Activated CD4-positive, alpha-beta T cell treated with anti-CD3 and anti-CD28 coated beads for 36 hours (primary cell): ENCODE measurements around the gene VTA1. TPM values are rescaled to one million over a fixed set of nuclear protein-coding genes. Genes with fewer than 3 reads are reported as not detected.

Source experiments
- ATAC-seq: fragments of 200-7000 bp; cut with Tn5 transposase; one replicate; pipeline ENCODE4 v1.10.0; 2021; ENCODE audit warnings: mild to moderate bottlenecking, moderate library complexity
- CTCF ChIA-PET: fragments of 350-600 bp; sonication (Branson Sonifier 250); formaldehyde crosslinking; loops from one replicate; lab custom pipeline; 2021; ENCODE audit warnings: antibody characterized with exemption; lab: Charles Lee
- POLR2A ChIA-PET: fragments of 350-600 bp; sonication (Branson Sonifier 250); formaldehyde crosslinking; loops from one replicate; lab custom pipeline; 2021; ENCODE audit warnings: antibody characterized with exemption, inconsistent platforms; lab: Charles Lee
- DNase-seq: peaks from one replicate; pipeline ENCODE4 v3.0.0-alpha.2; 2020
- H3K27ac Mint-ChIP-seq: one replicate; pipeline ENCODE4 v1.8.0; 2021; ENCODE audit warnings: mixed read lengths
- H3K27me3 Mint-ChIP-seq: one replicate; pipeline ENCODE4 v1.8.0; 2021; ENCODE audit warnings: mixed read lengths
- H3K36me3 Mint-ChIP-seq: one replicate; pipeline ENCODE4 v1.8.0; 2021; ENCODE audit warnings: low read depth, mixed read lengths
- H3K4me1 Mint-ChIP-seq: one replicate; pipeline ENCODE4 v1.8.0; 2021; ENCODE audit warnings: mixed read lengths
- H3K4me3 Mint-ChIP-seq: one replicate; pipeline ENCODE4 v1.8.0; 2021; ENCODE audit warnings: mild to moderate bottlenecking, moderate library complexity, mixed read lengths
- H3K9me3 Mint-ChIP-seq: one replicate; pipeline ENCODE4 v1.8.0; 2021; ENCODE audit warnings: low read depth, mixed read lengths
- intact Hi-C, 2 experiments: fragments of 100-400 bp; cut with DNase I in 1 of 2; cut with micrococcal nuclease in 1 of 2; formaldehyde crosslinking; loops; one replicate each; pipeline versions ENCODE4 v1.14.2 to v1.15.1; 2022 to 2024; cut with DNase I, micrococcal nuclease
- total RNA-seq, 2 experiments: library from RNA; stranded (reverse); gene quantifications; one replicate each; pipeline ENCODE4 v1.2.3, GENCODE V29; 2021

Gene VTA1
- total RNA-seq, 2 experiments from 2014 or later, result 55.6 to 73.9 TPM

DNA sequence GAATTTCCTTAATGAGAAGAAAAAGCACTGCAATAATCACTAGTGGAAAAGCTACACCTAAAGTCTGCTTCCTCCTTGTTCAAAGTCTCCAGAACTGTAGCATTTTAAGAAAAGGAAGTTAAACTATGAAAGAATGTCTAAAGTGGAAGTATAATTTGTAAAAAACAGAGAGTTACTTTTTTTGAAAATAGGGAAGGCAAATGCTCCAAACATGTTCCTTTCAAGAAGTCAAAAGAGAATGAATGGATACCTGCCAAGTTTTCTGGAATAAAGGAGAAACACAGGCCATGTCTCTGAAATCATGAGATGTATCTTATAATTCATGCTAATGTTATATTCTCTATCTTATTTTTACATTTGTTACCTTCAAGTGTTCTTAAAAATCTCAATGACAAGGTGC, 94.0 kb downstream of the VTA1 start:
- DNase-seq (no peak), ATAC-seq (no peak)
- Mint-ChIP-seq H3K4me3 (no peak overlapping the region), H3K4me1 (no peaks in the 10 kb centered on the region), H3K27me3 (no peaks in the 10 kb centered on the region), H3K36me3 (no peaks in the 10 kb centered on the region), H3K9me3 (no peaks in the 10 kb centered on the region), H3K27ac (no peak overlapping the region)
- ChIA-PET POLR2A (no interaction called here), CTCF (interaction anchor here (0.6 kb wide), 1 partner anchor 33 kb away, joined by 3 read pairs; no protein-coding TSS in a partner anchor)
- intact Hi-C loops, result no loop called here

DNA sequence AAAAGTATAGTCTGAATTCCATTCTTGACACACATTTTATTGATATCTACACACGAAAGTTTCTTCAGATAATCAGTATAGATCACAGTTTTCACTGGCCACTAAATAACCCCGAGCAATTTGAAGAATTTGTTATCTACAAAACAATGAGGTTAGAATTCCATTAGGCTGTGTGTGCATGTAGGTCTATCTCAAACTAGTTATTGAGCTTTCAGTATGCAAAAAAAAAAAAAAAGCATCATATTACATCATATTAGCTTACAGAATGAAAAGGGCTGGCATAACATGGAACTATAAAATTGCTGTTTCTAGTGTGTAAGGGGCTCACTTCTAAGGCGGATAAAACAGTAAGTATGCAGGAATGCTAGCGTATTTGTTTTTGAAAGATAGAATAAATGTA, 95.2 kb downstream of the VTA1 start:
- intact Hi-C loops, result no loop called here
- DNase-seq (no peak), ATAC-seq (no peak)
- H3K4me3 Mint-ChIP-seq, result no peak overlapping the region
- no peaks in the 10 kb centered on the region for H3K9me3 Mint-ChIP-seq
- no peaks in the 10 kb centered on the region for H3K36me3 Mint-ChIP-seq
- H3K27ac Mint-ChIP-seq, result no peak overlapping the region
- ChIA-PET POLR2A (no interaction called here), CTCF (interaction anchor here (0.9 to 1.0 kb wide), 2 partner anchors 14 to 145 kb away, joined by 3 read pairs; no protein-coding TSS in a partner anchor)
- no peaks in the 10 kb centered on the region for H3K4me1 Mint-ChIP-seq
- no peaks in the 10 kb centered on the region for H3K27me3 Mint-ChIP-seq

DNA sequence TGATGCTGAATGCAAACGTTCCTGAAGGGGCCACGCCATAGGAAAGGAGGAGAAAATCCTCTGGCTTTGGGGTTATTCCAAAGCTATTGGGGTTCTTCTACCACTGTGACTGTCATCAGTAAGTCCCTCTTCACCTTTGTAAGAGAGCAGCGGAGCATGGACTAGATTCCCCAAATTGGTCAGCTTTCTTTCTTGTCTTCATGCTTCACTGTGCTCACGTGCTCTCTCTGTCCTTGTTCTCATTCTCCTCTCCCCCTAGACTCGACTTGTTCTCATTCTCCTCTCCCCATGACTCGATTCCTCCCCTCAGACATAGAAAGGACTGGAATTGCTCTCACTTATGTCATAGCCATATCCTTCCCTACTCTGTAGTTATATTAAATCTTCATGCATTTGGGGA, 99.9 kb downstream of the VTA1 start:
- intact Hi-C loops, result no loop called here
- ATAC-seq (no peak), DNase-seq (no peak)
- ChIA-PET POLR2A (no interaction called here), CTCF (no interaction called here)
- H3K27me3 Mint-ChIP-seq, result no peaks in the 10 kb centered on the region
- no peaks in the 10 kb centered on the region for H3K9me3 Mint-ChIP-seq
- no peaks in the 10 kb centered on the region for H3K36me3 Mint-ChIP-seq
- H3K27ac Mint-ChIP-seq, result no peak overlapping the region
- no peak overlapping the region for H3K4me3 Mint-ChIP-seq
- H3K4me1 Mint-ChIP-seq, result no peaks in the 10 kb centered on the region

DNA sequence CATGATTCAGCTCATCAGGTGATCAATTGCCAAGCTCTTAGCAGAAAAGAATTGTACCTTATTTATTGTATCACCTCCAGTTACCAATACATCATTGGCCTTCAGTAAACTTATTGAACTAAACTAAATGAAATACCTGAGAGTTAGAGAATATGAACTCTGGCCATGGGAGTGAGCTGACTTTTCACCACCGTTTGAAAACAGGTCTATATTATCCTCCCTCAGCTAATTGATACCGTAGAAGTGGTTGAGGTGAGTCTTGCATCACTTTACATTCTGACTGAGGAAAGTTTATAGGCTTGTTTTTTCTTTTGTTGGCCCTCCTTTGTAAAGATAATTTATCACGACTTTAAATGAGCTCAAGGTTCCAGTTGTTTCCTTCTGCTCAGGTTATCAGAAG, 102.2 kb downstream of the VTA1 start:
- no peak overlapping the region for H3K27ac Mint-ChIP-seq
- POLR2A ChIA-PET, result no interaction called here
- H3K4me1 Mint-ChIP-seq, result no peaks in the 10 kb centered on the region
- DNase-seq (no peak), ATAC-seq (no peak)
- intact Hi-C loops, result no loop called here
- no peak overlapping the region for H3K4me3 Mint-ChIP-seq
- H3K9me3 Mint-ChIP-seq, result no peaks in the 10 kb centered on the region
- CTCF ChIA-PET, result no interaction called here
- H3K36me3 Mint-ChIP-seq, result no peaks in the 10 kb centered on the region
- H3K27me3 Mint-ChIP-seq, result no peaks in the 10 kb centered on the region

DNA sequence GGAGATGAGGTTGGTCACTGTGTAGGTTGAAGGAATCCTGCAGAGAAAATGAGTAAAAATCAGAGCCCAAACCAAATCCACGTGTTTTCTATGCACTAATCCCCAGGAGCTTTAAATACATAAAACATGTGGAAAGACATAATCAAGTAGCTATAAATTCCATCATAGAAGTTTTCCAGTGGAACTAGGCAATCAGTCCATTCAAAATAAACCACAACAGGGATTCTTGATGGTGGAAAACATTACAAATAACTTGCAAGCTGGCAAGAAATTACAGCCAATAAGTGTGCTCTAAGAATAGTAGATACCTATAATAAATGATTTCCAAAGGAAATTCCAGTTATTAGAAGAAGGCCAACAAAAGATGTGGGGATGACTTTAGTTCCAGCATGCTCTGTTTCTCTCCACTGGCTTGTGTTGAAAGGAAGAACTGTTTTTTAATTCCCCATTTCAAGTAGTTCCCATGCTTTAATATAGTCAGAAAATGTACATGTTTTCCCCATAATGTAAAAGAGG, 104.9 kb downstream of the VTA1 start:
- H3K27me3 Mint-ChIP-seq, result no peaks in the 10 kb centered on the region
- ATAC-seq (no peak), DNase-seq (no peak)
- H3K27ac Mint-ChIP-seq, result no peak overlapping the region
- H3K4me3 Mint-ChIP-seq, result no peak overlapping the region
- no peaks in the 10 kb centered on the region for H3K9me3 Mint-ChIP-seq
- ChIA-PET POLR2A (no interaction called here), CTCF (no interaction called here)
- intact Hi-C loops, result no loop called here
- no peaks in the 10 kb centered on the region for H3K36me3 Mint-ChIP-seq
- H3K4me1 Mint-ChIP-seq, result no peaks in the 10 kb centered on the region

DNA sequence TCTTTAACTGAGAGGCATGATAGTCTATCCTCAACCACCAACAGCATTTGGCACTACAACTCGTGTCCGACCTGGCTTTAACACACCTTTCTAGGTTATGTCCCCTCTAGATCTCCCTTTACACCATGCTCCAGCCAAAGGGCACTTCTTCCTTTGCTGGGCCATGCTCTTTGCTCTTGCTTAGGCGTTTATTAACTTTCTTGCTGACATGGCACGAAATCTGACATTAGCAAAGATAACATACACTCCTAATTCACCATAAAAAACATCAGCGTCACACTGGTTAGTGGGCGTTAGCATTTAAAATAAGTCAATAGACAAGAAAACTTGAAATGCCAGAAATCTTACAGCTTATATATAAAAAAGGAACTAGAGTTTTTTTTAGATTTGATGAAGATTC, 107.5 kb downstream of the VTA1 start:
- intact Hi-C loops, result no loop called here
- Mint-ChIP-seq H3K27me3 (no peaks in the 10 kb centered on the region), H3K27ac (no peak overlapping the region), H3K4me3 (no peak overlapping the region), H3K36me3 (no peaks in the 10 kb centered on the region), H3K9me3 (no peaks in the 10 kb centered on the region), H3K4me1 (no peaks in the 10 kb centered on the region)
- ChIA-PET POLR2A (no interaction called here), CTCF (interaction anchor here (0.6 to 1.1 kb wide), 2 partner anchors 11 to 110 kb away, joined by 3 read pairs; no protein-coding TSS in a partner anchor)
- no peak for DNase-seq
- ATAC-seq, result no peak

DNA sequence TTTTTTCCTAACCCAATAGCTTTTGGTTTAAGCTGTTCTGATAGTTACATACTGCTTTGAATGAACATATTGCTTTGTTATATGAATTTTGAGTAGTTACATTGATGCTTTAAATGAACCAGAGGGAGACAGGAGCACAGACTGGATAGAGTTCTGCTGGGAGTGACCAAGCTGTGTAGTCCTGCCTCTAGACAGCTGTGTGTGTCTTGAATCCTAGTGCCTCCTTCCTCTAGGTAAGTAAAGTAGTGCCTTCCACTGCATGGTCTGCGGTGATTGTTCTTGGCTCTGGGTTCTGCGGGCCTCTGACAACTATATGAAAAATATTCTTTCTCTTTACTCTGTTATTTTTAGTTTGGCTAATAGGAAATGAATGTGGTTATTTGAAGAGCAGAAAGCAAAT, 108.7 kb downstream of the VTA1 start:
- H3K4me1 Mint-ChIP-seq, result no peaks in the 10 kb centered on the region
- POLR2A ChIA-PET, result no interaction called here
- CTCF ChIA-PET, result interaction anchor here (0.6 to 1.1 kb wide), 2 partner anchors 14 to 160 kb away, joined by 3 read pairs; no protein-coding TSS in a partner anchor
- DNase-seq (no peak), ATAC-seq (no peak)
- intact Hi-C loops, result no loop called here
- no peaks in the 10 kb centered on the region for H3K36me3 Mint-ChIP-seq
- H3K9me3 Mint-ChIP-seq, result no peaks in the 10 kb centered on the region
- no peak overlapping the region for H3K4me3 Mint-ChIP-seq
- no peak overlapping the region for H3K27ac Mint-ChIP-seq
- H3K27me3 Mint-ChIP-seq, result no peaks in the 10 kb centered on the region

DNA sequence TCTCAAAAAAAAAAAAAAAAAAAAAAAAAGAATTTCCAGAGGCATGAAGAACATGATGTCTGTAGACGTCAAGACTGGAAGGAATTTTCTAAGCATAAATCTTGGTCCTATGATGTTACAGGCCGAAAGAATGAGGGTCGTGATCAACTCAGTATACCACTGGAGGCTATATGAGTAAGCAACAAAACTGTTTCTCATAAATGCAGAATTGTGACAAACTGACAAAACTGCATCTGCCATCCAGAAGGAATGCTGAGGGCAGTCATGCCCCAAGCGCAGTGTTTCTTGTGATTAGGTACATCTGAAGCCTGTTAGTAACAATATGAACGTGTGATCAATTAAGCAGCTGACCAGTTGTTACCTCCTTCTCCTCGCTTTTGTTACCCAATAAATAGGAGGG, 111.2 kb downstream of the VTA1 start:
- intact Hi-C loops, result no loop called here
- no peaks in the 10 kb centered on the region for H3K27me3 Mint-ChIP-seq
- ATAC-seq (no peak), DNase-seq (no peak)
- CTCF ChIA-PET, result no interaction called here
- H3K9me3 Mint-ChIP-seq, result no peaks in the 10 kb centered on the region
- no peak overlapping the region for H3K27ac Mint-ChIP-seq
- no peaks in the 10 kb centered on the region for H3K36me3 Mint-ChIP-seq
- no peak overlapping the region for H3K4me3 Mint-ChIP-seq
- H3K4me1 Mint-ChIP-seq, result no peaks in the 10 kb centered on the region
- POLR2A ChIA-PET, result no interaction called here

DNA sequence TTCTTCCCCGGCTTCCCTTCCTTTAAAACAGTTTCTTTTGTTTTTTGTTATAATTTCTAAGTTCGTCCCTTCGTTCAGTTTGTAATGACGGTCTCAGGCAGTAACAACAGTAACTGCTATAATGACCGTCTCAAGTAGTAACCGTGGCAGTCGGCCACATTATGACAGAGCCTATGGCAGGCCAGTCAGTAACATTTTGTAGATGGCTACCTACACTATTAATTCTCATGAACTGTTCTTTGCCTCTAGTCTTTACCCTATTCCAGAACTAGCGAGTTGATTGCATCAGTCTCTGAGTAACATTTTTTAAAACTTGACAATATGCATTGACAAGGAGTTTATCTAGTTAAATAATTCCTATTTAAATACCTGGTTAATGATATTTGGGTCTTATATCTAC, 111.7 kb downstream of the VTA1 start:
- Mint-ChIP-seq H3K9me3 (no peaks in the 10 kb centered on the region), H3K4me3 (no peak overlapping the region), H3K27me3 (no peaks in the 10 kb centered on the region), H3K27ac (no peak overlapping the region), H3K36me3 (no peaks in the 10 kb centered on the region), H3K4me1 (no peaks in the 10 kb centered on the region)
- ChIA-PET POLR2A (no interaction called here), CTCF (no interaction called here)
- intact Hi-C loops, result no loop called here
- ATAC-seq, result no peak
- DNase-seq, result no peak

DNA sequence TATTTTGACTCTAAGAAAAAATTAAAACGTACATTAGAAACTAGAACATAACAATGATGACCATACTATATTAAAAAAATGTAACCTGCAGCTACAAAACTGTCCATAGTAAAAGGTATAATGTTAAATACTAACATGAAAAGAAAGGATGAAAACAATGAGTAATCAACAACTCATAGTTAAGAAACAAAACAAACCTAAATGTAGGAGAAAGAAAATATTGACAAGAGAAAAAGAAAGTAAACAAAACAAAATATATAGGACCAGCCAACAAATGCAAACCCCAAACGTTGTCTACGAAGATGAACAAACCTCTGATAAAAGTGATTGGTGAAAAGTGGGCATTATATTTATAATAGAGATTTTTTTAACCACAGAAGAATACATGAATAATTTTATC, 113.7 kb downstream of the VTA1 start:
- DNase-seq (no peak), ATAC-seq (no peak)
- ChIA-PET CTCF (no interaction called here), POLR2A (no interaction called here)
- H3K27ac Mint-ChIP-seq, result no peak overlapping the region
- H3K36me3 Mint-ChIP-seq, result no peaks in the 10 kb centered on the region
- no peaks in the 10 kb centered on the region for H3K9me3 Mint-ChIP-seq
- intact Hi-C loops, result no loop called here
- no peak overlapping the region for H3K4me3 Mint-ChIP-seq
- H3K27me3 Mint-ChIP-seq, result no peaks in the 10 kb centered on the region
- H3K4me1 Mint-ChIP-seq, result no peaks in the 10 kb centered on the region

DNA sequence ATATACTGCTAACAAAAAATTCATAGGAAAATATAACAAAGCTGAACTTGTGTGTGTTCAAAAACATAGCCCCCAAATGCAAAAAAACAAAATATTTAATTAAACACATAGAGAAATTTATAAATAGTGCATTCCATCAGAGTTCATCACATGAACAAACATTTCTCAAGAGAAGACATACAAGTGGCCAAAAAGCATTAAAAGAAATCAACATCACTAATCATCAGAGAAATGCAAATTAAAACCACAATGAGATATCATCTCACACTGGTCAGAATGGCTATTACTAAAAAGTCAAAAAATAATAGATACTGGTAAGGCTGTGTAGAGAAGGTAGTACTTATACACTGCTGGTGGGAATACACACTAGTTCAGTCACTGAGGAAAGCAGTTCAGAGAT, 115.2 kb downstream of the VTA1 start:
- H3K4me1 Mint-ChIP-seq, result no peaks in the 10 kb centered on the region
- POLR2A ChIA-PET, result no interaction called here
- CTCF ChIA-PET, result no interaction called here

DNA sequence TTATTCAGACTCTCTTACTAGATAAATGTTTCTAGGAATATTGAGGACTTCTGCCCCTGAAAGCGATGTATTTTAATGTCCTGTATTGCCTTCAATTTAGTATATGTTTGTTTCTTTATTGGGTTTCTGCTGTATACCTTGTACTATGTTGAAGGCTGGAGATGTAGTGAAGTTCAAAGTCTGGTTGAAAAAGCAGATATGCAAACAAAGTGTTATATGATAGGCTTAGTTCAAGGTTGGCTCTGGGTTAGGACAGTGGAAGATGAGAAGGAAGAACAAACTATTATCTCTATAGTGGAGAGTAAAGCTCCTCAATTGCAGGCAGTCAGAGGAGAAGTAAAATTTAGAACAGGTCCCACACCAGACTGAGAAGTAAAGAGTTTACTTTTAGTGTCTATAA, 118.4 kb downstream of the VTA1 start:
- Mint-ChIP-seq H3K4me1 (no peaks in the 10 kb centered on the region), H3K36me3 (no peaks in the 10 kb centered on the region), H3K27ac (no peak overlapping the region), H3K9me3 (no peaks in the 10 kb centered on the region), H3K4me3 (no peak overlapping the region), H3K27me3 (no peaks in the 10 kb centered on the region)
- DNase-seq (no peak), ATAC-seq (no peak)
- POLR2A ChIA-PET, result no interaction called here
- CTCF ChIA-PET, result no interaction called here
- intact Hi-C loops, result no loop called here

More for the DNA sequence above, 115.2 kb downstream of the VTA1 start:
- Mint-ChIP-seq H3K36me3 (no peaks in the 10 kb centered on the region), H3K9me3 (no peaks in the 10 kb centered on the region), H3K27ac (no peak overlapping the region), H3K27me3 (no peaks in the 10 kb centered on the region), H3K4me3 (no peak overlapping the region)
- DNase-seq (no peak), ATAC-seq (no peak)
- intact Hi-C loops, result no loop called here

DNA sequence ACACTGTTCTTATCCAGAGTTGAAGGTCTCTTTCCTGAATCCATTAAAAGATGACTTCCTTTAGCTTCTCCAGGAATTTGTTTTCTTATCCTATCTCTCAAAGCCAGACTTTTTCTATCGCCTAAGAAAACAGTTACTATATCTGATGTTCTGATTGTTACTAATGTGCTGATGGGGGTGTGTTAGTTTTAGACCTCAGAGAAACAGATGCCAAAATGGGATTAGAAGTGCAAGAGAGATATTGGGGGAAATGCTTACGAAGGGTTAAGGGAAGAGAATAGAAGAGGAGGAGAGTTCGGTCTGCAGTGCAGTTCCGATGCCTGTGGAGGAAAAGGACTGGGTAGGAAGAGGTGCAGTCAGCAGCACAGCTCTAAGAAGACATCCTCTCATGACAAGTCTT, 119.0 kb downstream of the VTA1 start:
- no peaks in the 10 kb centered on the region for H3K9me3 Mint-ChIP-seq
- ATAC-seq (no peak), DNase-seq (no peak)
- no peaks in the 10 kb centered on the region for H3K4me1 Mint-ChIP-seq
- no peak overlapping the region for H3K27ac Mint-ChIP-seq
- intact Hi-C loops, result no loop called here
- ChIA-PET CTCF (no interaction called here), POLR2A (no interaction called here)
- H3K36me3 Mint-ChIP-seq, result no peaks in the 10 kb centered on the region
- H3K4me3 Mint-ChIP-seq, result no peak overlapping the region
- no peaks in the 10 kb centered on the region for H3K27me3 Mint-ChIP-seq
